ENCODE data around the gene SLC7A5.
"Not testable (repeated sequence)": the region's sequence is repeated elsewhere in the genome, so short reads cannot be mapped to it uniquely, and the experiment has no call there.

DNA sequence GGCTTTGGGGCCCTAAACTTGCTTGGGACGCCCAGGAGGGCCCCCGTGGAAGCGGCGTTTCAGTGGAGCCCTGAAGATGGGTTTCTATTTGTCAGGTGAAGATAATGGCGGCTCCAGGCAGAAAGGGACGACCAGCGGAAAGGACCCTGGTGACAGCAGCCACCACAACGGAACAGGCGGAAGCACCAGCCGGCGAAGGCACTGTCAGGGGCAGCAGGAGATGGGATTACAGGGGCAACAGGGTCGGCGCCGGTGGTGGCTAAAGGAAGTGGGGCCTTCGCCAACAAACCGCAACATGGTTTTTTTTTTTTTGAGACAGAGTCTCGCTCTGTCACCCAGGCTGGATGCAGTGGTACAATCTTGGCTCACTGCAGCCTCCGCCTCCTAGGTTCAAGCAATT, 43.4 kb upstream of the SLC7A5 start:
- not testable (repeated sequence) for TF ChIP-seq POLR2A (IDR thresholded peaks at IDR 0.05)
- TF ChIP-seq, protein P1, sequence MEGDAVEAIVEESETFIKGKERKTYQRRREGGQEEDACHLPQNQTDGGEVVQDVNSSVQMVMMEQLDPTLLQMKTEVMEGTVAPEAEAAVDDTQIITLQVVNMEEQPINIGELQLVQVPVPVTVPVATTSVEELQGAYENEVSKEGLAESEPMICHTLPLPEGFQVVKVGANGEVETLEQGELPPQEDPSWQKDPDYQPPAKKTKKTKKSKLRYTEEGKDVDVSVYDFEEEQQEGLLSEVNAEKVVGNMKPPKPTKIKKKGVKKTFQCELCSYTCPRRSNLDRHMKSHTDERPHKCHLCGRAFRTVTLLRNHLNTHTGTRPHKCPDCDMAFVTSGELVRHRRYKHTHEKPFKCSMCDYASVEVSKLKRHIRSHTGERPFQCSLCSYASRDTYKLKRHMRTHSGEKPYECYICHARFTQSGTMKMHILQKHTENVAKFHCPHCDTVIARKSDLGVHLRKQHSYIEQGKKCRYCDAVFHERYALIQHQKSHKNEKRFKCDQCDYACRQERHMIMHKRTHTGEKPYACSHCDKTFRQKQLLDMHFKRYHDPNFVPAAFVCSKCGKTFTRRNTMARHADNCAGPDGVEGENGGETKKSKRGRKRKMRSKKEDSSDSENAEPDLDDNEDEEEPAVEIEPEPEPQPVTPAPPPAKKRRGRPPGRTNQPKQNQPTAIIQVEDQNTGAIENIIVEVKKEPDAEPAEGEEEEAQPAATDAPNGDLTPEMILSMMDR (IDR thresholded peaks at IDR 0.05 in 4 of 5, conservative IDR thresholded peaks at IDR 0.05 in 1 of 5) = not testable (repeated sequence)
